HEK293 (cell line): ENCODE results near the gene CSPG4.
"Not testable (repeated sequence)": the region's sequence is repeated elsewhere in the genome, so short reads cannot be mapped to it uniquely, and the experiment has no call there.

Source experiments
- CTCF ChIA-PET: fragments of 350-600 bp; formaldehyde crosslinking; extraction: SDS; loops from one replicate; lab custom pipeline; 2021; ENCODE audit warnings: antibody characterized with exemption; lab: Yijun Ruan, JAX
- POLR2A ChIA-PET: fragments of 300-600 bp; formaldehyde crosslinking; extraction: SDS; loops from one replicate; lab custom pipeline; 2020; ENCODE audit warnings: antibody characterized with exemption, inconsistent platforms; lab: Yijun Ruan, JAX
- H3K27ac ChIP-seq: fragments of 200-500 bp; sonication (Bioruptor generic); 2 replicates; pipeline ENCODE4 v1.5.1; 2014; ENCODE audit warnings: low read depth, low read length, control low read depth, inconsistent platforms; ENCODE audit errors: extremely low read depth
- H3K36me3 ChIP-seq, 2 experiments: fragments of 200-500 bp in 1 of 2; sonication (Bioruptor generic) in 1 of 2; 1 replicate in 1 of 2; 2 replicates in 1 of 2; pipeline ENCODE4 v1.5.1; 2014 to 2017; ENCODE audit warnings: inconsistent platforms in 2 of 2, low read length in 2 of 2; ENCODE audit not compliant: control insufficient read depth in 2 of 2, insufficient read depth in 1 of 2
- H3K4me1 ChIP-seq: fragments of 200-500 bp; sonication (Bioruptor generic); 2 replicates; pipeline ENCODE4 v1.5.1; 2014; ENCODE audit warnings: mild to moderate bottlenecking, low read length, inconsistent platforms; ENCODE audit not compliant: control insufficient read depth, insufficient read depth
- H3K4me3 ChIP-seq: 2 replicates; pipeline ENCODE4 v1.5.1; 2011; ENCODE audit warnings: low read depth, mild to moderate bottlenecking, control low read depth, low read length, moderate library complexity
- H3K9me3 ChIP-seq: fragments of 200-500 bp; sonication (Bioruptor generic); 2 replicates; pipeline ENCODE4 v1.5.1; 2014; ENCODE audit warnings: low read depth, low read length, inconsistent platforms; ENCODE audit not compliant: control insufficient read depth, insufficient read depth
- EGR2 ChIP-seq: fragments of 450-650 bp; formaldehyde crosslinking; IDR thresholded peaks from 2 replicates; pipeline ENCODE4 v1.5.1; 2016; ENCODE audit warnings: low read depth, missing biosample characterization, missing genetic modification characterization
- ZNF24 ChIP-seq: fragments of 450-650 bp; formaldehyde crosslinking; IDR thresholded peaks from 2 replicates; pipeline ENCODE4 v1.5.1; 2016; ENCODE audit warnings: missing biosample characterization, missing genetic modification characterization
- ZNF394 ChIP-seq: fragments of 450-650 bp; formaldehyde crosslinking; IDR thresholded peaks from 2 replicates; pipeline ENCODE4 v1.5.1; 2016; ENCODE audit warnings: missing biosample characterization, missing genetic modification characterization, mild to moderate bottlenecking, moderate library complexity, borderline replicate concordance
- ZNF600 ChIP-seq: fragments of 450-650 bp; formaldehyde crosslinking; IDR thresholded peaks from 2 replicates; pipeline ENCODE4 v1.5.1; 2016; ENCODE audit warnings: missing biosample characterization, missing genetic modification characterization
- ZNF664 ChIP-seq: fragments of 450-650 bp; formaldehyde crosslinking; IDR thresholded peaks from 2 replicates; pipeline ENCODE4 v1.5.1; 2016; ENCODE audit warnings: missing biosample characterization, missing genetic modification characterization
- TF ChIP-seq, protein P1 (sequence below): fragments of 450-650 bp; formaldehyde crosslinking; IDR thresholded peaks from 2 replicates; pipeline ENCODE4 v1.5.1; 2016; ENCODE audit warnings: missing biosample characterization, missing genetic modification characterization, low read depth

The CSPG4 gene

DNA sequence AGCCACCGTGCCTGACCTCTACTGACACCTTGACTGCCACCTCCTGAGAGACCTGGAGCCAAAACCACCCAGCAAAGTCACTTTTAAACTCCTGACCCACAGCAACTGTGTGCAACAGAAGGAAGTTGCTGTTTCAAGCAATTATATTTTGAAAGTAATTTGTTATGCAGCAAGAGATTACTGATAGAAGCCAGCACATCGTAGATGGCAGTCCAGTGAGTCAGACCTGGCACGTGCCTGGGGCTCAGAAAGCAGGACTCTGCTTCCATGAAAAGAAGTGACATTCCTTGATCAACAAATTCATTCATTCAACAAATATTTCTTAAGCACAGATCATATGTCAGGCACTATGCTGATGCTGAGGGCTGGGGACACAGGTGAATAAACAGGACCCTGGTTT is 5.7 kb upstream of the CSPG4 start:
- no peak overlapping the region for H3K4me3 ChIP-seq
- ChIA-PET POLR2A (no interaction called here), CTCF (interaction anchor here (0.6 kb wide), 1 partner anchor 14 kb away, joined by 4 read pairs; no protein-coding TSS in a partner anchor)
- no peaks in the 10 kb centered on the region; the same call in 1 of the 2 replicates for H3K4me1 ChIP-seq
- TF ChIP-seq ZNF24 (tag by site-specific recombination) (0 out of 2 replicates have a peak, but pooled peaks have one; percentile 22), ZNF600 (tag by site-specific recombination) (peak; percentile 43; the same call in 1 of the 2 replicates)
- TF ChIP-seq, protein P1, sequence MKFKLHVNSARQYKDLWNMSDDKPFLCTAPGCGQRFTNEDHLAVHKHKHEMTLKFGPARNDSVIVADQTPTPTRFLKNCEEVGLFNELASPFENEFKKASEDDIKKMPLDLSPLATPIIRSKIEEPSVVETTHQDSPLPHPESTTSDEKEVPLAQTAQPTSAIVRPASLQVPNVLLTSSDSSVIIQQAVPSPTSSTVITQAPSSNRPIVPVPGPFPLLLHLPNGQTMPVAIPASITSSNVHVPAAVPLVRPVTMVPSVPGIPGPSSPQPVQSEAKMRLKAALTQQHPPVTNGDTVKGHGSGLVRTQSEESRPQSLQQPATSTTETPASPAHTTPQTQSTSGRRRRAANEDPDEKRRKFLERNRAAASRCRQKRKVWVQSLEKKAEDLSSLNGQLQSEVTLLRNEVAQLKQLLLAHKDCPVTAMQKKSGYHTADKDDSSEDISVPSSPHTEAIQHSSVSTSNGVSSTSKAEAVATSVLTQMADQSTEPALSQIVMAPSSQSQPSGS (tag by site-specific recombination), result no peak
- H3K9me3 ChIP-seq, result no peaks in the 10 kb centered on the region
- H3K27ac ChIP-seq, result no peak overlapping the region
- H3K36me3 ChIP-seq, result no peaks in the 10 kb centered on the region

DNA sequence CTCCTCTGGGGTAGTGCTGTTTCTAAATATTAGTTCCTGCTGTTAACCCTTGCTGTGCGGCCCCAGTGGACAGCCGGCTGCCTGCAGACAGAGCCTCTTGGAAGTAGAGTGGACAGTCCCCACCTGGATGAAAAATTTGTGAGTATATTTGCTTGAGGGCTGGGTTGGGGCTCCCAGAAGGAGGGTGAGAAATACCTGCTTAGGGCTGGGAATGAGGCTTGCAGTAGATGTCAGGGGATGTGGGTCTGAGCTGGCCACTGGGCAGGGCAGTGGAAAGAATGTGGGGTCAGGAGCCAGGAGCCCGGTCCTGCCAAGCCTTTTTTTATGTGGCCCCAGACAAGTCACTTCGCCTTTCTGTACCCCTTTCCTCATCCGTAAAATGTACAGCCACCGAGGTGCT is 4.4 kb upstream of the CSPG4 start:
- POLR2A ChIA-PET, H3K36me3 ChIP-seq, CTCF ChIA-PET, H3K27ac ChIP-seq, H3K4me1 ChIP-seq, H3K4me3 ChIP-seq, H3K9me3 ChIP-seq: not testable (repeated sequence)

DNA sequence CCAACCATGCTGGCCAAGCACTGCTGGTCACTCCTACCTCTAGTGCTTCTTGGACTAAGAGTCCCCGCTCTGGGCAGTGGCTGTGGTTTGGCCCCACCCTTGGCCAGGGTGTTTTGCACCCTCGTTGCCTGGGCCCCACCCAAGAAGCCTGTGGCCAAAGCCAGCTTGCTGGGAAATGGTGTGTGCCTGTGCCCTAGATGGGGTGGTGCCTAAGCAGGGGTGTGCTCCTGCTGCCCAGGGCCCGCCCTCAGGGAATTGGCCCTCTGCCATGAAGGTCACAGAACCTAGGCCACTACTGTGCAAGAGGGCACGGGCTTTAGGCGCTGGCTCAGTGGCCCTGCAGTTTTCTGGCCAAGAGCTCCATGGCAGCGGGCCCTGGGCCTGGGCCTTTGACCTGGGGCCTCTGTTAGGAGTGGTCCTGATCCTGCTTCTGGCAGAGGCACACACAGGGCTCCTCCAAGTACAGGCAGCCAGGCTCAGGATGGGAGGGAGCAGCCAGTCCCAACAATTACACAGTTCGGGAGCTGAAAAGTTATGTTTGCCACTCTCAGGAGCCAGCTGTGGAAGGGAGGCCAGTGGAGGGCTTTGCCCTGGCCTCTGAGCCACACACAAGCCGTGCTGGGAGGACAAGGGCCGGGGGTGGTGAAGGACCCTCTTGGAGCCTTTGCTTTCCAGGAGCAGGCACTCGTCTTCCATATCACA is 3.8 kb upstream of the CSPG4 start:
- POLR2A ChIA-PET, H3K9me3 ChIP-seq, H3K4me3 ChIP-seq, H3K36me3 ChIP-seq, H3K27ac ChIP-seq, H3K4me1 ChIP-seq: not testable (repeated sequence)
- CTCF ChIA-PET, result interaction anchor here (1.1 kb wide), 1 partner anchor 30 kb away, joined by 3 read pairs; no protein-coding TSS in a partner anchor

DNA sequence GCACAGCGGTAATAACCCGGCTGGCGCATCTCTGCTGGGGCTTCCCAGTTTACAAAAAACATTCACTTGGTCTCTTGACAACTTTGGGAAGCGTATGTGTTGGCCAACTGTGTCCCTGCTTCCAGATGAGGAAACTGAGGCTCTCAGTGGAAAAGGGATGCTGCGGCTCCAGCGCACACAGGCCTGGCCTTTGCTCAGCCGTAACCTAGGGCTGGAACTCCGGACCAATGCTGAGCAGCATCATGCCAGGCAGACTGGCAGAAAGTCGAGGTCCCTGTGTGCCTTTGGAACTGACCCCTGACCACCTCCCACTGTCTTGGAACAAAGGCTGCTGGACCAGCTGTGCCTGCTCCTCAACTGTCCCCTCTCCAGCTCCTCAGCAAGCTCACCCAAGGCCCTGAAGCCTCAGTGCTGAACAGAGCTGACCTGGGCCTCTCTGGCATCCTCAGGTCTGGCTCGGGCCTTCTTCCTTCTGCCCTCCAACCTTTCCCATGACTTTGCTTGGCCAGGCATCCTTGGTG is 2.7 kb upstream of the CSPG4 start:
- H3K9me3 ChIP-seq, POLR2A ChIA-PET, H3K4me3 ChIP-seq, H3K27ac ChIP-seq, H3K36me3 ChIP-seq, H3K4me1 ChIP-seq: not testable (repeated sequence)
- CTCF ChIA-PET, result interaction anchor here (0.8 to 2.0 kb wide), 3 partner anchors 13 to 29 kb away, joined by 3 to 9 read pairs (median 3); no protein-coding TSS in a partner anchor
- TF ChIP-seq ZNF600 (tag by site-specific recombination), result peak; percentile 63; the same call in 1 of the 2 replicates

DNA sequence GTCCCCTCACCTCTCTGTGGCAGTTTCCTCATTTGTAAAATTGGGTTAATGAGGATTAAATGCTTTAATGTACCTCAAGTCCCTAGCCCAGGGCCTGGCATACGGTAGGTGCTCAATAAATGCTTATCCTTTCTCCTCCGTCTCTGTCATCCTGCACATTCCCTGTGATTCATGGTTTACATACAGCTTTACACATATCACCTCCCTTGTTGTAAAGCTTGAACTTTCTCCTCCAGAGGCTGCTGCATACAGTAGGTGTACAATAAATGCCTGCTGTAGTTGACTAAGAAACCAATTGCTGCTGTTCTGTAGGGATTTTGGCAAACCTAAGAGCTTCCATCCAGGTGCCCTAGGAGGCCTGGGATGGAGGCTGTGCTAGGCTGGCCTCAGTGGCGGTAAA is 1.5 kb upstream of the CSPG4 start:
- H3K9me3 ChIP-seq, result no peaks in the 10 kb centered on the region
- no peaks in the 10 kb centered on the region for H3K36me3 ChIP-seq
- H3K4me3 ChIP-seq, result no peak overlapping the region
- ChIA-PET CTCF (interaction anchor here (0.5 to 2.2 kb wide), 6 partner anchors 10 to 1411 kb away, joined by 3 to 9 read pairs (median 4); a partner anchor contains a TSS), POLR2A (interaction anchor here (1.4 kb wide), 1 partner anchor 9 kb away, joined by 7 read pairs; a partner anchor contains a TSS)
- H3K4me1 ChIP-seq, result peaks cover 6% of the 10 kb centered on the region; the same call in 1 of the 2 replicates
- no peak overlapping the region for H3K27ac ChIP-seq
- TF ChIP-seq ZNF394 (tag by site-specific recombination) (no peak), EGR2 (tag by site-specific recombination) (no peak), ZNF664 (tag by site-specific recombination) (peak; percentile 60; the same call in 1 of the 2 replicates)
